Upper lobe of right lung (tissue), 1 donor: ENCODE results near the gene NOX4. TPM values are rescaled to one million over a fixed set of nuclear protein-coding genes. Genes with fewer than 3 reads are reported as not detected.
A peak's percentile ranks its signal among the peaks of the same experiment; 100 is the strongest.

ENCODE experiments used
- ATAC-seq: fragments of 200-7000 bp; cut with Tn5 transposase; one replicate; pipeline ENCODE4 v1.9.1; 2020; ENCODE audit warnings: mild to moderate bottlenecking, moderate library complexity
- DNase-seq: peaks from one replicate; pipeline ENCODE4 v3.0.0-alpha.2; 2020
- H3K27ac ChIP-seq: fragments of 200-600 bp; one replicate; pipeline ENCODE4 v1.8.0; 2022
- H3K27me3 ChIP-seq: fragments of 200-600 bp; one replicate; pipeline ENCODE4 v1.8.0; 2022; ENCODE audit warnings: mild to moderate bottlenecking
- H3K36me3 ChIP-seq: fragments of 200-600 bp; one replicate; pipeline ENCODE4 v1.8.0; 2022
- H3K4me1 ChIP-seq: fragments of 200-600 bp; one replicate; pipeline ENCODE4 v1.8.0; 2022
- H3K4me3 ChIP-seq: fragments of 200-600 bp; one replicate; pipeline ENCODE4 v1.8.0; 2022; ENCODE audit warnings: mild to moderate bottlenecking
- H3K9me3 ChIP-seq: fragments of 200-600 bp; one replicate; pipeline ENCODE4 v1.8.0; 2022
- CTCF ChIP-seq: fragments of 200-600 bp; IDR thresholded peaks from one replicate; pipeline ENCODE4 v1.8.0; 2022; ENCODE audit warnings: antibody characterized with exemption
- intact Hi-C: fragments of 100-400 bp; cut with DNase I; formaldehyde crosslinking; loops from one replicate; pipeline ENCODE4 v1.11.0; 2022
- total RNA-seq: library from RNA; stranded (reverse); fragmentation: NEBNext Ultra II Directional; extraction: Animal tissue kit (Norgen Biotek cat#: 25700); gene quantifications from one replicate; pipeline ENCODE4 v1.2.1, GENCODE V29; 2021
- donor health status: DM: no; HTN: yes; CAD: no; lungs with severe emphysema.

Gene NOX4
- total RNA-seq, 1 donor from 2014 or later: 2.7 TPM

- Histone ChIP-seq H3K4me1 (peaks cover 6% of the 10 kb centered on the region), H3K27me3 (no peaks in the 10 kb centered on the region), H3K4me3 (peak overlapping the region; percentile 49), H3K36me3 (no peaks in the 10 kb centered on the region), H3K27ac (no peak overlapping the region), H3K9me3 (no peaks in the 10 kb centered on the region)
- TF ChIP-seq CTCF: no peak
- intact Hi-C loops: no loop called here
- ATAC-seq: no peak
- DNase-seq: no peak
These were observed 584 bp downstream of the NOX4 start for GRCh38 chr11:89490602-89490980.

- Histone ChIP-seq H3K27me3 (no peaks in the 10 kb centered on the region), H3K27ac (no peak overlapping the region), H3K4me1 (peaks cover 6% of the 10 kb centered on the region), H3K9me3 (no peaks in the 10 kb centered on the region), H3K36me3 (no peaks in the 10 kb centered on the region), H3K4me3 (peak overlapping the region; percentile 49)
- DNase-seq (no peak), ATAC-seq (peak; percentile 20)
- intact Hi-C loops: no loop called here
- TF ChIP-seq CTCF: no peak
These were observed 1.2 kb downstream of the NOX4 start for GRCh38 chr11:89489930-89490329.

GRCh38 chr11:89487016-89487415, 4.2 kb downstream of the NOX4 start:
- Histone ChIP-seq H3K4me1 (peaks cover 6% of the 10 kb centered on the region), H3K9me3 (no peaks in the 10 kb centered on the region), H3K4me3 (no peak overlapping the region), H3K27me3 (no peaks in the 10 kb centered on the region), H3K27ac (no peak overlapping the region), H3K36me3 (no peaks in the 10 kb centered on the region)
- no peak for ATAC-seq
- no peak for TF ChIP-seq CTCF
- no peak for DNase-seq
- intact Hi-C loops: no loop called here

- intact Hi-C loops: no loop called here
- TF ChIP-seq CTCF: no peak
- Histone ChIP-seq H3K36me3 (no peaks in the 10 kb centered on the region), H3K27me3 (no peaks in the 10 kb centered on the region), H3K4me3 (no peak overlapping the region), H3K9me3 (no peaks in the 10 kb centered on the region), H3K27ac (no peak overlapping the region), H3K4me1 (no peaks in the 10 kb centered on the region)
- no peak for ATAC-seq
- no peak for DNase-seq
These were observed 6.3 kb downstream of the NOX4 start for GRCh38 chr11:89484896-89485295.

- Histone ChIP-seq H3K27ac (no peak overlapping the region), H3K4me3 (no peak overlapping the region), H3K9me3 (no peaks in the 10 kb centered on the region), H3K36me3 (no peaks in the 10 kb centered on the region), H3K4me1 (no peaks in the 10 kb centered on the region), H3K27me3 (no peaks in the 10 kb centered on the region)
- intact Hi-C loops: no loop called here
- peak; percentile 27 for ATAC-seq
- no peak for TF ChIP-seq CTCF
- no peak for DNase-seq
These were observed 14.0 kb downstream of the NOX4 start for GRCh38 chr11:89477175-89477574.

GRCh38 chr11:89463266-89463780, 27.9 kb downstream of the NOX4 start:
- Histone ChIP-seq H3K4me3 (no peak overlapping the region), H3K27ac (no peak overlapping the region), H3K27me3 (no peaks in the 10 kb centered on the region), H3K4me1 (no peaks in the 10 kb centered on the region), H3K9me3 (no peaks in the 10 kb centered on the region), H3K36me3 (no peaks in the 10 kb centered on the region)
- no peak for TF ChIP-seq CTCF
- DNase-seq: no peak
- intact Hi-C loops: no loop called here
- ATAC-seq: no peak
